Psoas muscle (tissue), 8 donors: ENCODE results near the gene RBMX2. TPM values are rescaled to one million over a fixed set of nuclear protein-coding genes. Genes with fewer than 3 reads are reported as not detected.

Experiments used
- ATAC-seq, 4 donors: fragments of 200-7000 bp; cut with Tn5 transposase; one replicate each; pipeline ENCODE4 v1.9.1; 2020; ENCODE audit warnings: moderate library complexity in 3 of 4, mild to moderate bottlenecking in 2 of 4
- DNase-seq, 2 donors: peaks; one replicate each; pipeline ENCODE4 v3.0.0-alpha.2; 2020
- H3K27ac ChIP-seq: fragments of 200-600 bp; one replicate; pipeline ENCODE4 v1.8.0; 2022
- H3K27me3 ChIP-seq, 3 donors: fragments of 200-600 bp in 1 of 3; one replicate each; pipeline versions ENCODE4 v1.6.1 to v1.8.0; 2013 to 2022; ENCODE audit warnings: low read length in 2 of 3, mild to moderate bottlenecking in 2 of 3, moderate library complexity in 1 of 3; ENCODE audit not compliant: insufficient read depth in 3 of 3
- H3K36me3 ChIP-seq, 2 donors: fragments of 200-600 bp in 1 of 2; one replicate each; pipeline versions ENCODE4 v1.6.1 to v1.8.0; 2013 to 2022; ENCODE audit warnings: low read depth in 1 of 2, mild to moderate bottlenecking in 1 of 2, moderate library complexity in 1 of 2; ENCODE audit not compliant: insufficient read depth in 1 of 2
- H3K4me1 ChIP-seq: fragments of 200-600 bp; one replicate; pipeline ENCODE4 v1.8.0; 2022
- H3K4me3 ChIP-seq: fragments of 200-600 bp; one replicate; pipeline ENCODE4 v1.8.0; 2022; ENCODE audit warnings: mild to moderate bottlenecking
- H3K9me3 ChIP-seq: fragments of 200-600 bp; one replicate; pipeline ENCODE4 v1.8.0; 2022
- CTCF ChIP-seq: fragments of 200-600 bp; IDR thresholded peaks from one replicate; pipeline ENCODE4 v1.8.0; 2022; ENCODE audit warnings: antibody characterized with exemption
- WGBS, 3 donors: extraction: QIAGEN DNeasy Blood & Tissue Kit; methylation state at CpG; one replicate each; pipeline versions ENCODE4 v1.1.6 to v1.1.7; 2013; 5-methylcytosine and 5-hydroxymethylcytosine counted together
- intact Hi-C, 2 donors: fragments of 100-400 bp; cut with DNase I; formaldehyde crosslinking; loops; one replicate each; pipeline versions ENCODE4 v1.11.0 to v1.14.2; 2022
- polyA plus RNA-seq, 3 donors: library from polyadenylated mRNA; stranded (reverse); fragments of 200-250 nt; gene quantifications; one replicate each; pipeline ENCODE4 v1.2.3, GENCODE V29; 2013
- total RNA-seq, 4 donors: library from RNA; stranded (reverse); fragmentation: NEBNext Ultra II Directional in 2 of 4; extraction: Animal tissue kit (Norgen Biotek cat#: 25700) in 2 of 4; gene quantifications; one replicate each; pipeline versions ENCODE4 v1.2.1 to v1.2.4, GENCODE V29; 2021 to 2023
- donor health status: healthy with polysubstance abuse.
- donor health status: DM: no; HTN: no; CAD: no; lungs with moderate emphysema.
- donor health status: Bipolar disorder and iron deficiency.
- donor health status: healthy.
- donor health status: DM: yes; HTN: yes; CAD: no.
- donor health status: DM: no; HTN: no; CAD: no.
- donor health status: DM: no; HTN: no; CAD: no.
- donor health status: DM: yes; HTN: yes; CAD: no.

Gene RBMX2
- total and polyA plus RNA-seq, 7 donors = 7.7 to 16.7 (median 11.5) TPM

- intact Hi-C loops = no loop called here
- no peaks in the 10 kb centered on the region for H3K27me3 ChIP-seq
- H3K4me3 ChIP-seq = no peak overlapping the region
- 60 to 87% (median 63%) methylated on average over 2 of the region's 2 CpGs for WGBS, 3 donors
- no peak overlapping the region for H3K27ac ChIP-seq
- no peaks in the 10 kb centered on the region for H3K9me3 ChIP-seq
- ATAC-seq = peak in 1 of 4 donors; percentile 29
- H3K36me3 ChIP-seq = peaks cover 0 to 34% of the 10 kb centered on the region in 2 donors
- no peak for DNase-seq
- TF ChIP-seq CTCF = no peak
- H3K4me1 ChIP-seq = no peaks in the 10 kb centered on the region
Observed at GRCh38 chrX:130413415-130413814, 11.6 kb downstream of the RBMX2 start.

- Histone ChIP-seq H3K36me3 (peaks cover 0 to 25% of the 10 kb centered on the region in 2 donors), H3K4me1 (no peaks in the 10 kb centered on the region), H3K9me3 (no peaks in the 10 kb centered on the region), H3K27me3 (no peaks in the 10 kb centered on the region), H3K27ac (no peak overlapping the region), H3K4me3 (no peak overlapping the region)
- WGBS, 3 donors = 88 to 99% (median 92%) methylated on average over 5 of the region's 5 CpGs
- no peak for TF ChIP-seq CTCF
- DNase-seq (no peak), ATAC-seq (no peak)
- intact Hi-C loops = no loop called here
Observed at GRCh38 chrX:130414800-130415199, 13.0 kb downstream of the RBMX2 start.

- H3K4me1 ChIP-seq = no peaks in the 10 kb centered on the region
- intact Hi-C loops = no loop called here
- H3K9me3 ChIP-seq = no peaks in the 10 kb centered on the region
- H3K27me3 ChIP-seq = no peaks in the 10 kb centered on the region
- TF ChIP-seq CTCF = no peak
- no peak overlapping the region for H3K27ac ChIP-seq
- H3K36me3 ChIP-seq = peaks cover 0 to 25% of the 10 kb centered on the region in 2 donors
- 89 to 97% (median 95%) methylated on average over 7 of the region's 7 CpGs for WGBS, 3 donors
- ATAC-seq (no peak), DNase-seq (no peak)
- no peak overlapping the region for H3K4me3 ChIP-seq
Observed at GRCh38 chrX:130415201-130415600, 13.4 kb downstream of the RBMX2 start.

GRCh38 chrX:130416785-130417184 lies 15.0 kb downstream of the RBMX2 start:
- no peak for DNase-seq
- ATAC-seq = no peak
- H3K27ac ChIP-seq = no peak overlapping the region
- no peaks in the 10 kb centered on the region for H3K4me1 ChIP-seq
- H3K9me3 ChIP-seq = no peaks in the 10 kb centered on the region
- intact Hi-C loops = no loop called here
- no peak overlapping the region for H3K4me3 ChIP-seq
- no peaks in the 10 kb centered on the region for H3K27me3 ChIP-seq
- TF ChIP-seq CTCF = no peak
- peaks cover 0 to 19% of the 10 kb centered on the region in 2 donors for H3K36me3 ChIP-seq
- 63 to 82% (median 73%) methylated on average over 4 of the region's 4 CpGs for WGBS, 3 donors

- Histone ChIP-seq H3K27ac (no peak overlapping the region), H3K9me3 (no peaks in the 10 kb centered on the region), H3K4me1 (no peaks in the 10 kb centered on the region), H3K36me3 (peaks cover 0 to 6% of the 10 kb centered on the region in 2 donors), H3K27me3 (no peaks in the 10 kb centered on the region), H3K4me3 (no peak overlapping the region)
- TF ChIP-seq CTCF = no peak
- intact Hi-C loops = no loop called here
- 70 to 93% (median 79%) methylated on average over 2 of the region's 2 CpGs for WGBS, 3 donors
- DNase-seq = no peak
- no peak for ATAC-seq
Observed at GRCh38 chrX:130418066-130418465, 16.3 kb downstream of the RBMX2 start.
